Epithelial cell of esophagus (primary cell): ENCODE data around the gene MBP.

Source experiments
- DNase-seq: peaks from one replicate; pipeline ENCODE4 v3.0.0; 2010; ENCODE audit warnings: low read depth
- H3K4me3 ChIP-seq: 2 replicates; pipeline ENCODE4 v1.5.1; 2011; ENCODE audit warnings: mild to moderate bottlenecking, low read length, control low read depth
- TF ChIP-seq, protein P1 (sequence below): IDR thresholded peaks from 2 replicates; pipeline ENCODE4 v1.5.1; 2011; ENCODE audit warnings: low read depth, mild to moderate bottlenecking, low read length, control low read depth, inconsistent platforms; ENCODE audit not compliant: insufficient read depth; ENCODE audit errors: missing control alignments

The MBP gene

GRCh38 chr18:77168811-77169311, 36.3 kb upstream of the MBP start:
- no peak for DNase-seq
- no peak overlapping the region for H3K4me3 ChIP-seq
- TF ChIP-seq, protein P1, sequence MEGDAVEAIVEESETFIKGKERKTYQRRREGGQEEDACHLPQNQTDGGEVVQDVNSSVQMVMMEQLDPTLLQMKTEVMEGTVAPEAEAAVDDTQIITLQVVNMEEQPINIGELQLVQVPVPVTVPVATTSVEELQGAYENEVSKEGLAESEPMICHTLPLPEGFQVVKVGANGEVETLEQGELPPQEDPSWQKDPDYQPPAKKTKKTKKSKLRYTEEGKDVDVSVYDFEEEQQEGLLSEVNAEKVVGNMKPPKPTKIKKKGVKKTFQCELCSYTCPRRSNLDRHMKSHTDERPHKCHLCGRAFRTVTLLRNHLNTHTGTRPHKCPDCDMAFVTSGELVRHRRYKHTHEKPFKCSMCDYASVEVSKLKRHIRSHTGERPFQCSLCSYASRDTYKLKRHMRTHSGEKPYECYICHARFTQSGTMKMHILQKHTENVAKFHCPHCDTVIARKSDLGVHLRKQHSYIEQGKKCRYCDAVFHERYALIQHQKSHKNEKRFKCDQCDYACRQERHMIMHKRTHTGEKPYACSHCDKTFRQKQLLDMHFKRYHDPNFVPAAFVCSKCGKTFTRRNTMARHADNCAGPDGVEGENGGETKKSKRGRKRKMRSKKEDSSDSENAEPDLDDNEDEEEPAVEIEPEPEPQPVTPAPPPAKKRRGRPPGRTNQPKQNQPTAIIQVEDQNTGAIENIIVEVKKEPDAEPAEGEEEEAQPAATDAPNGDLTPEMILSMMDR = no peak

- no peak for DNase-seq
- H3K4me3 ChIP-seq = no peak overlapping the region
- TF ChIP-seq, protein P1 = no peak
Observed at GRCh38 chr18:77167251-77167650, 34.7 kb upstream of the MBP start.

DNA sequence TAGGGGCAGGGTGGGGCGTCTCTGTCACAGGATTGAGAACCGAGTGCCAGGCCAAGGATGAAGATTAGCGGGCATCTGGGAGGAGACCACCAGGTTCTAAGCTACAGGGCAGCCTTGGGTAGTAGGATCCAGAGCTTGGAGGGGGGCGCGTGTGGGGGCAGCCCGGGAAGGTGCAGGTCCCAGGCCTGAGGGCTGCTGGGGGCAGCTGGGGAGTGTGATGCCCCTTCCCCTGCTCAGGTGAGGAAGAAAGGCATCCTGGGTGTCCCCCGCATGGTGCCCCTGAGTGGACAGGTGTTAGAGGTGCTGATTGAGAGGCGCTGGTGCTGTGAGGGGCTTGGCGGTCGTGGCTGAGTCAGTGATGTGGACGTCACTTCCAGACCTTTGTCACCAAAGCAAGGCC, 33.9 kb upstream of the MBP start:
- TF ChIP-seq, protein P1 = no peak
- no peak overlapping the region for H3K4me3 ChIP-seq
- DNase-seq = no peak

GRCh38 chr18:77165503-77166188, 33.1 kb upstream of the MBP start:
- peak; percentile 10 for DNase-seq
- H3K4me3 ChIP-seq = no peak overlapping the region
- TF ChIP-seq, protein P1 = no peak

- DNase-seq = no peak
- TF ChIP-seq, protein P1 = no peak
- no peak overlapping the region for H3K4me3 ChIP-seq
Observed at GRCh38 chr18:77164763-77165485, 32.3 kb upstream of the MBP start.

- TF ChIP-seq, protein P1 = no peak
- no peak overlapping the region for H3K4me3 ChIP-seq
- DNase-seq = no peak
Observed at GRCh38 chr18:77164026-77164425, 31.4 kb upstream of the MBP start.

- DNase-seq = peak; percentile 57
- no peak overlapping the region for H3K4me3 ChIP-seq
- TF ChIP-seq, protein P1 = no peak
Observed at GRCh38 chr18:77162580-77162979, 30.0 kb upstream of the MBP start.
